Lower leg skin (tissue), 4 donors: Measurements from ENCODE around the gene JPH3. TPM values are rescaled to one million over a fixed set of nuclear protein-coding genes. Genes with fewer than 3 reads are reported as not detected.

Source experiments
- DNase-seq, 2 donors: peaks; one replicate each; pipeline ENCODE4 v3.0.0-alpha.2; 2019; ENCODE audit warnings: low spot score in 2 of 2
- H3K4me3 ChIP-seq: fragments of 200-600 bp; sonication (generic); 2 replicates; pipeline ENCODE4 v1.5.1; 2017; ENCODE audit warnings: mild to moderate bottlenecking, low read depth; ENCODE audit not compliant: poor library complexity, severe bottlenecking
- CTCF ChIP-seq, 3 donors: fragments of 450-650 bp; IDR thresholded peaks; one replicate each; pipeline ENCODE4 v1.5.1; 2016; ENCODE audit warnings: antibody characterized with exemption in 3 of 3, mild to moderate bottlenecking in 3 of 3, moderate library complexity in 2 of 3
- POLR2A ChIP-seq, 2 donors: fragments of 450-650 bp; IDR thresholded peaks; one replicate each; pipeline ENCODE4 v1.6.1; 2016 to 2017; ENCODE audit warnings: antibody characterized with exemption in 2 of 2, mild to moderate bottlenecking in 1 of 2, moderate library complexity in 1 of 2
- WGBS, 2 donors: methylation state at CpG; one replicate each; pipeline ENCODE4 v1.1.5; 2018; 5-methylcytosine and 5-hydroxymethylcytosine counted together
- intact Hi-C: fragments of 100-400 bp; cut with DNase I; formaldehyde crosslinking; loops from one replicate; pipeline ENCODE4 v1.15.0; 2023; ENCODE audit warnings: low total_unique reads
- total RNA-seq, 4 donors: library from RNA; depleted of rRNA; stranded (reverse); fragments of >200 nt; gene quantifications; one replicate each; pipeline ENCODE4 v1.1.0, GENCODE V29; 2016

The JPH3 gene
- total RNA-seq, 4 donors from 2014 or later = not detected

- intact Hi-C loops = no loop called here
- no peak overlapping the region for H3K4me3 ChIP-seq
- TF ChIP-seq CTCF (IDR thresholded peaks at IDR 0.05) (no peak), POLR2A (IDR thresholded peaks at IDR 0.05) (no peak)
- no peak for DNase-seq
- WGBS, 2 donors = 62 to 66% methylated on average over 27 of the region's 33 CpGs
Observed at GRCh38 chr16:87690911-87691685, 88.8 kb downstream of the JPH3 start.

GRCh38 chr16:87691686-87692079 lies 89.4 kb downstream of the JPH3 start:
- no peak for DNase-seq
- intact Hi-C loops = no loop called here
- 41 to 44% methylated on average over 14 of the region's 14 CpGs for WGBS, 2 donors
- no peak overlapping the region for H3K4me3 ChIP-seq
- TF ChIP-seq POLR2A (IDR thresholded peaks at IDR 0.05) (no peak), CTCF (IDR thresholded peaks at IDR 0.05) (no peak)

GRCh38 chr16:87692176-87692575 lies 89.9 kb downstream of the JPH3 start:
- intact Hi-C loops = no loop called here
- no peak for DNase-seq
- WGBS, 2 donors = 59 to 84% methylated on average over 6 to 7 of the region's 7 CpGs
- TF ChIP-seq CTCF (IDR thresholded peaks at IDR 0.05) (no peak), POLR2A (IDR thresholded peaks at IDR 0.05) (no peak)
- H3K4me3 ChIP-seq = no peak overlapping the region

GRCh38 chr16:87692756-87693155 lies 90.4 kb downstream of the JPH3 start:
- no peak for DNase-seq
- TF ChIP-seq POLR2A (IDR thresholded peaks at IDR 0.05) (no peak), CTCF (IDR thresholded peaks at IDR 0.05) (no peak)
- H3K4me3 ChIP-seq = no peak overlapping the region
- intact Hi-C loops = no loop called here
- WGBS, 2 donors = 69 to 72% methylated on average over 10 to 12 of the region's 12 CpGs

- intact Hi-C loops = no loop called here
- no peak for TF ChIP-seq CTCF (IDR thresholded peaks at IDR 0.05)
- no peak for TF ChIP-seq POLR2A (IDR thresholded peaks at IDR 0.05)
- WGBS, 2 donors = 87 to 89% methylated on average over 16 of the region's 16 CpGs
- no peak for DNase-seq
- H3K4me3 ChIP-seq = no peak overlapping the region
Observed at GRCh38 chr16:87693827-87694226, 91.5 kb downstream of the JPH3 start.
